GM19452 (cell line): ENCODE measurements around the gene FGF3.

Source experiments
- ATAC-seq: cut with Tn5 transposase; IDR thresholded peaks from one replicate; pipeline ENCODE4 v1.9.1; 2021; ENCODE audit not compliant: unreplicated experiment

FGF3 gene

DNA sequence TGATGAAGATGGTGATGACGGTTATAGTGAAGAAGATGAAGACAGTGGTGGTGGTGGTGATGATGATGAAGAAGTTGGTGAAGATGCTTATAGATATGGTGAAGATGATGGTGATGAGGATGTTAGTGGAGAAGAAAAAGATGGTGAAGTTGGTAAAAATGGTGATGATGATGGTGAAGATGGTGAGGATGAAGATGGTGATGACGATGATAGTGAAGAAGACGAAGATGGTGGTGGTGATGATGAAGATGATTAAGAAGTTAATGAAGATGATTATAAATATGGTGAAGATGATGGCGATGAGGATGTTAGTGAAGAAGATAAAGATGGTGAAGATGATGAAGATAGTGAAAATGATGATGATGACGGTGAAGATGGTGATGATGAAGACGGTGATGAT lies 25.2 kb upstream of the FGF3 start:
- ATAC-seq: no peak

DNA sequence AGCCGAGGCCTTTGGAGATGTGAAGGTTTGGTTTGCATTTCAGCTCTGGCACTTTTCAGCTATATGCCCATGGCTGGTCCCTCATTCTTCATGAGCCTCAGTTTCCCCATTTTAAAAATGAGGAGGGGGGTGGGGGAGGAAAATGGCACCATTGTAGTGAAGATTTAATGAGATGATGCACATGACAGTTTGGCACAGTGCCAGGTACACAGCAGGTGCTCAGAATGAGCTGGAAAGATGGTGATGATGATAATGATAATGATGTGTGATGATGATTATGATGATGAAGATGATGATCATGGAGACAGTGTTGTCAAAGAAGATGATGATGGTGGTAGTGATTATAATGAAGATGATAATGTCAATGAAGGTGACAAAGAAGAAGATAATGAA lies 24.3 kb upstream of the FGF3 start:
- no peak for ATAC-seq

- ATAC-seq: no peak
Measured at GRCh38 chr11:69842746-69843528, 23.7 kb upstream of the FGF3 start.

DNA sequence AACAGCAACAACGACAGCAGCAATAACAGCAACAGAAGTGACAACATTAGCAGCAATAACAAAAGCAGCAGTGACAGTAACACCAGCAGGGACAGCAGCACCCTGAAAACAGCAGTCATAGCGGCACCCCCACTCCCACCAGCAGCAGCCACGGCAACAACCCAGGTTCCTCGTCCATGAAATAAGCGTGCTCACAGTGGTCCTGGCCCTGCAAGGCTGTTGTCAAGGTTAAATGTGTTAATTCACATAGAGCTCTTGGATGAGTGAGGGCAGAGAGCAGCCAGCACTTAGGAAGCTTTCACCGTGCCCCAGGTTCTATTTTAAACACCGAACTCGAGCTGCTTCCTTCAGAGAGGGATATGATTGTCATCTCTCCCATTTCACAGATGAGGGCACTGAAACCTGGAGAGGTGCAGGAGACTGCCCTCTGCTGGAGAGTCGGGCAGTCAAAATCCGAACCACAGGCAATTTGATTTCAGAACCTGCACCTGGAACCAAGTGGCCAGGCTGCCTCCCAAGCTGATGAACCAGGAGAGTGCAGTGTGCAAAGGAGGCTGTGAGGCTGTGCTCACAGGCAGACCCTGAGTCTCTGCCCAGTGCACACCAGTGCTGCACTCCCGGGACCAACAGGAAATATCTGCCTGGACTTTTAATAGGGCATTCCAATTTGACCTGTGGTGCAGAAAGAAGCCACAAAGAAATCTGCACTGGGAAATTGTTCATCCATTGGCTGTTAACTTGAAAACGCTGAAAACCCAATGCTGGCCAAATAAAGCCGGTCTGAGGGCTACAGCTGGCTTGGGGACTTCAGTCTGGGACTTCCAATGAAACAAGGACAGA lies 22.9 kb upstream of the FGF3 start:
- ATAC-seq: no peak

DNA sequence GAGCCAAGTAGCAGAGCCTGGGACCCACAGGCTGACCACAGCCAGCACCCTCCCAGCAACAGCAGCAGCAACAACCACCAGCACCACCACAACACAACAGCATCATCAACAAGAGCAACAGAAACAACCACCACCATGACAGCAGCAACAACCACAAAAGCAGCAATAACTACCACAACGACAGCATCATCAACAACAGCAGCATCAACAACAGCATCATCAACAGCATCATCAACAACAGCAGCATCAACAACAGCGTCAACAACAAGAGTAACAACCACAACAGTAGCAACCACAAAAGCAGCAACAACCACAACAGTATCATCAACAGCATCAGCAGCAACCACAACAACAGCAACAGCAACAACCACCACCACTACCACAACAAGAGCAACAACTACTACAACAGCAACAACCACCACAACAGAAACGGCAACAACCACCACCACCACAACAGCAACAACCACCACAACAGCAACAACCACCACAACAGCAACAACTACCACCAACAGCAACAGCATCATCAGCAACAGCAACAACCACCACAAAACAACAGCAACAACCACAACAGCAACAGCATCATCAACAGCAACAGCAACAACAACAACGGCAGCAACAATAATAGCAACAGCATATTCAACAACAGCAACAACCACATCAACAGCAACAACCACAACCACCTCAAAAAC lies 22.1 kb upstream of the FGF3 start:
- ATAC-seq: no peak

- no peak for ATAC-seq
Measured at GRCh38 chr11:69840371-69841169, 21.4 kb upstream of the FGF3 start.

DNA sequence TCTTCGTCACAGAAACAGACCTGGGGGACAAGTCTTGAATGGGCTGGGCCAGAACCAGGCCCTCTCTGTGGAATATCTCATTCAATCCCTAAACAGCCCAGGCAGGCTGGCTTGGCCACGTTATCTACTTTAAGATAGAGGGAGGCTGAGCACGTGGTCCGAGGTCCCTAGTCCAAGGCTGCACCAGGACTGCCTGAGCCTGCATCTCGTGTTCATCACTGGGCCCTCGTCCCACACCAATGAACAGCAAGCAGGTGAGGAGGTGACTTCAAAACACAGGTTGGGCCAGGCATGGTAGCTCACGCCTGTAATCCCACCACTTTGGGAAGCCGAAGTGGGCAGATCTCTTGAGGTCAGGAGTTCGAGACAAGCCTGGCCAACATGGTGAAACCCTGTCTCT lies 20.3 kb upstream of the FGF3 start:
- ATAC-seq: no peak

- no peak for ATAC-seq
Measured at GRCh38 chr11:69837791-69838190, 18.6 kb upstream of the FGF3 start.

GRCh38 chr11:69836401-69836800 lies 17.2 kb upstream of the FGF3 start:
- no peak for ATAC-seq

GRCh38 chr11:69834811-69835800 lies 15.9 kb upstream of the FGF3 start:
- ATAC-seq: no peak

GRCh38 chr11:69834251-69834650 lies 15.0 kb upstream of the FGF3 start:
- ATAC-seq: no peak

GRCh38 chr11:69832561-69833413 lies 13.6 kb upstream of the FGF3 start:
- no peak for ATAC-seq

DNA sequence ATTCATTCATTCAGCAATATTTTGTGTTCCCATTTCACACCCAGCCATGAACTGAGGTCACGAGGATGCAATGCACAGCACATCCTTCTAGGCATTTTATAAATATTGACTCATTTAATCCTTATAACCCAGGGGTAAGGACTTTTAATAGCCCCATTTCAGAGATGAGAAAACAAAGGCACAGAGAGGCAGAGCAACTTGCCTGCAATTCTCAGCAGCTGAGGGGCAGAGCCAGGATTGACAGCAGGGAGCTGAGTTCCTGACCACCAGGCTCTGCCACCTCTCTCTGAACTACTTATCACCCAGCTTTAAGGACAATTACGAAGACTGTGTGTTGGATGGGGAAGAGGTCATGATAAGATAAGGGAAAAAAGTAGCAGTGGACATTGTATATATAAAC lies 12.8 kb upstream of the FGF3 start:
- no peak for ATAC-seq

DNA sequence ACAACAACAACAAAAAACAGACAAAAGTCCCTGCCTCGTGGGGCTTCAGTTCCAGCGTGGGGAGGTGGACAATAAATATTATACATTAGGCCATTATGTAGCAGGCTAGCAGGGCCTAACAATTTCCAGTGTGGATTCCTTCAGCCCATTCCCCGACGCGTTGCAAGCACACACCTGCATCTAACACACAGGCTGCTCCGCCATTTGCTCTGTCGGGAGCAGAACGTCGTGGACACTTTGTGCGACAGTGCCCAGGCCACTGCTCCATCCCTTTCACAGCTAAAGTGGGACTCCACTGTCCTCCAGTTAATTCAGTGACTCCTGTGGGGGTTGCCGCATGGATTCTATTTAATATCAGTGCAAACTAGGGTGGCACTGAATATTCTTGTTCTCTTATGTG lies 10.9 kb upstream of the FGF3 start:
- no peak for ATAC-seq

DNA sequence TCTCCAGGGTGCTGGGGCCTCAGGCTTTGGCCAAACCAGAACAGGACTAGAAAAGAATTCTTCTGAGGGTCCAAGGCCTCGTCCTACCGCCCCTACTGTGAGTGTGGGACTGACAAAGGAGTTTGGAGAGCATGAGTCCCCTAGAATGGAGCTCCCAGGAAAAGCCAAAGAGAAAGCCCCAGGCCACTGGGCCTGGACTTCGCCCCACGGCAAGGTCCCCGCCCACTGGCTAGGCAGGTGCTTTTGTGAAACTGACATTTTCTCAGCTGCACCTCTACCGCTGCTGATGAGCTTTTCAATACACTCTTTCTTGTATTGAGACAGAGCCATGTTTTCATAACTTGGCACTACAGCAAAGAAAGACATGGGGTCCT lies 9.7 kb upstream of the FGF3 start:
- ATAC-seq: no peak

DNA sequence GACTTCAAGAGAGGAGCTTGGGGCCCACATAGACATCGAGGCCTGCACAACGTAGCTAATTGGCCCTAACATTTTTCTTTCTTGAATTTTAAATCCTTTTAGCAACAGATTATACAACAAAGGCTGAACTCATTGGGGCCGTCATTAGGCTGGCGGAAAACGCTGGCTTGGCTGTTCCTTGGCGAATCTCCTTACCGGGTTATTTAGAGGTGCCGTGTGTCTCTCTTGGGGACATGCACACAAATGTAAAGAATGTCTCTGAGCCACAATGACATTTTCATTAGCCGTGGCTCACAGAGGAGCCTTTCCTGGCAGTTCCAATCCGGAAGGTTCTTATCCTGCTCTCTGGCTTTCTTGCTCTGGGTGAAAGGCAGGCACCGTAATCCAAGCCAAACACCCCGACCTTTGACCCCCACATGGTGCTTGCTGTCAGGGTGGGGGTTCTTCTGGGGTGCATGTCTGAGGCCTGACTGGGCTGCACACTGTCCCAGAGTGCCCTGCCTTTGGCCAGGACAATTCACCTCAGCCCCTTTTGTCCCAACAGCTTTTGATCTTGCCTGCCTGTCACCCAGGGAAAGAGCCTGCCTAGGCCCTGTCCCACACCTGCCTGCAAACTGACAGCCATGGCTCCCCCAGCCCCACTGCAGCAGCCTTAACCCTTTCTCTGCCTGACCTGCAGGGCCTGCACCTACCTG lies 9.2 kb upstream of the FGF3 start:
- no peak for ATAC-seq

- ATAC-seq: no peak
Measured at GRCh38 chr11:69826773-69827172, 7.6 kb upstream of the FGF3 start.

- no peak for ATAC-seq
Measured at GRCh38 chr11:69825941-69826340, 6.7 kb upstream of the FGF3 start.
